Prostate gland (tissue), 2 donors: Measurements from ENCODE around the gene ELF2.

Source experiments
- POLR2A ChIP-seq: fragments of 450-650 bp; IDR thresholded peaks from one replicate; pipeline ENCODE4 v1.6.1; 2016; ENCODE audit warnings: antibody characterized with exemption, mild to moderate bottlenecking
- POLR2AphosphoS5 ChIP-seq: sonication (generic); formaldehyde crosslinking; IDR thresholded peaks from one replicate; pipeline ENCODE4 v1.6.1; 2017; ENCODE audit warnings: antibody characterized with exemption
- TF ChIP-seq, protein P1 (sequence below), 4 experiments: fragments of 200-600 bp in 2 of 4; fragments of 450-650 bp in 2 of 4; sonication (generic) in 2 of 4; IDR thresholded peaks; 1 replicate in 3 of 4; 2 replicates in 1 of 4; pipeline ENCODE4 v1.5.1; 2016 to 2019; ENCODE audit warnings: antibody characterized with exemption in 4 of 4, mild to moderate bottlenecking in 2 of 4, moderate library complexity in 2 of 4

GRCh38 chr4:139038874-139039443, 138.1 kb downstream of the ELF2 start:
- TF ChIP-seq, protein P1, sequence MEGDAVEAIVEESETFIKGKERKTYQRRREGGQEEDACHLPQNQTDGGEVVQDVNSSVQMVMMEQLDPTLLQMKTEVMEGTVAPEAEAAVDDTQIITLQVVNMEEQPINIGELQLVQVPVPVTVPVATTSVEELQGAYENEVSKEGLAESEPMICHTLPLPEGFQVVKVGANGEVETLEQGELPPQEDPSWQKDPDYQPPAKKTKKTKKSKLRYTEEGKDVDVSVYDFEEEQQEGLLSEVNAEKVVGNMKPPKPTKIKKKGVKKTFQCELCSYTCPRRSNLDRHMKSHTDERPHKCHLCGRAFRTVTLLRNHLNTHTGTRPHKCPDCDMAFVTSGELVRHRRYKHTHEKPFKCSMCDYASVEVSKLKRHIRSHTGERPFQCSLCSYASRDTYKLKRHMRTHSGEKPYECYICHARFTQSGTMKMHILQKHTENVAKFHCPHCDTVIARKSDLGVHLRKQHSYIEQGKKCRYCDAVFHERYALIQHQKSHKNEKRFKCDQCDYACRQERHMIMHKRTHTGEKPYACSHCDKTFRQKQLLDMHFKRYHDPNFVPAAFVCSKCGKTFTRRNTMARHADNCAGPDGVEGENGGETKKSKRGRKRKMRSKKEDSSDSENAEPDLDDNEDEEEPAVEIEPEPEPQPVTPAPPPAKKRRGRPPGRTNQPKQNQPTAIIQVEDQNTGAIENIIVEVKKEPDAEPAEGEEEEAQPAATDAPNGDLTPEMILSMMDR (IDR thresholded peaks at IDR 0.05), result no peak
- TF ChIP-seq POLR2AphosphoS5 (no peak), POLR2A (no peak)
